ENCODE data around the gene SSPN. TPM values are rescaled to one million over a fixed set of nuclear protein-coding genes. Genes with fewer than 3 reads are reported as not detected.
A peak's percentile ranks its signal among the peaks of the same experiment; 100 is the strongest.

SSPN gene, protein sequence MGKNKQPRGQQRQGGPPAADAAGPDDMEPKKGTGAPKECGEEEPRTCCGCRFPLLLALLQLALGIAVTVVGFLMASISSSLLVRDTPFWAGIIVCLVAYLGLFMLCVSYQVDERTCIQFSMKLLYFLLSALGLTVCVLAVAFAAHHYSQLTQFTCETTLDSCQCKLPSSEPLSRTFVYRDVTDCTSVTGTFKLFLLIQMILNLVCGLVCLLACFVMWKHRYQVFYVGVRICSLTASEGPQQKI
- 78.5 TPM for total RNA-seq
- 50.2 TPM for polyA plus RNA-seq

- under 1% methylated on average over 35 of the region's 35 CpGs for WGBS
- Histone ChIP-seq H3K36me3 (ENCODE audit: insufficient read depth) (no peaks in the 10 kb centered on the region), H3K4me1 (ENCODE audit: insufficient read depth) (no peaks in the 10 kb centered on the region), H3K27ac (ENCODE audit: low read depth) (peak within 1 kb of the TSS; percentile 54), H3K4me3 (ENCODE audit: low read depth, low read length) (peak within 1 kb of the TSS; percentile 68)
- DNase-seq (ENCODE audit: extremely low spot score), result no peak
Measured at GRCh38 chr12:26195250-26195640, at the start of gene SSPN. SSPN (plus strand) TSS chr12:26195573; CDS start chr12:26195673, 100 bp downstream.

DNA sequence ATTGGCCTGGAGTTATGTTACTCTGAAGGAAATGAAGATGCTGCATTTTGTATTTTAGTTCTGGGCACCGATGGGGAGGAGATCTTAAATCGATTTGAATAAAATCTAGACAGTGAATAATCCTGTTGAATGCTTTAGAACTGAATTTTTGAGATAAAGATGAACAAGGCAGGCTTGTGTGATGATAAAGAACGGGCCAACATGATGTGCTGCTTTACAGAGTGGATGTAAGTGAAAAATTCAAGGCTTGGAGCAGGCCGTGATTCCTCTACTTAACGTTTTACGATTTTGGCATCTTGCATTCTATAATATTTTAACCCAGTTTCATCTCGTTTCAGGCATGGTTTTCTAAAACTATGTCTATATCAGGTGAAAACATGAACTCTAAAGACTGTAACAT lies 47.1 kb upstream of the SSPN start:
- WGBS, result 36% methylated on average over 7 of the region's 7 CpGs
- Histone ChIP-seq H3K27ac (ENCODE audit: low read depth) (no peak overlapping the region), H3K36me3 (ENCODE audit: insufficient read depth) (no peaks in the 10 kb centered on the region), H3K4me1 (ENCODE audit: insufficient read depth) (no peaks in the 10 kb centered on the region), H3K4me3 (ENCODE audit: low read depth, low read length) (no peak overlapping the region)
- no peak for DNase-seq (ENCODE audit: extremely low spot score)

- Histone ChIP-seq H3K4me3 (ENCODE audit: low read depth, low read length) (no peak overlapping the region), H3K27ac (ENCODE audit: low read depth) (no peak overlapping the region), H3K4me1 (ENCODE audit: insufficient read depth) (no peaks in the 10 kb centered on the region), H3K36me3 (ENCODE audit: insufficient read depth) (no peaks in the 10 kb centered on the region)
- DNase-seq (ENCODE audit: extremely low spot score), result no peak
- WGBS, result 64% methylated on average over 5 of the region's 5 CpGs
Measured at GRCh38 chr12:26149968-26150500, 45.3 kb upstream of the SSPN start.

DNA sequence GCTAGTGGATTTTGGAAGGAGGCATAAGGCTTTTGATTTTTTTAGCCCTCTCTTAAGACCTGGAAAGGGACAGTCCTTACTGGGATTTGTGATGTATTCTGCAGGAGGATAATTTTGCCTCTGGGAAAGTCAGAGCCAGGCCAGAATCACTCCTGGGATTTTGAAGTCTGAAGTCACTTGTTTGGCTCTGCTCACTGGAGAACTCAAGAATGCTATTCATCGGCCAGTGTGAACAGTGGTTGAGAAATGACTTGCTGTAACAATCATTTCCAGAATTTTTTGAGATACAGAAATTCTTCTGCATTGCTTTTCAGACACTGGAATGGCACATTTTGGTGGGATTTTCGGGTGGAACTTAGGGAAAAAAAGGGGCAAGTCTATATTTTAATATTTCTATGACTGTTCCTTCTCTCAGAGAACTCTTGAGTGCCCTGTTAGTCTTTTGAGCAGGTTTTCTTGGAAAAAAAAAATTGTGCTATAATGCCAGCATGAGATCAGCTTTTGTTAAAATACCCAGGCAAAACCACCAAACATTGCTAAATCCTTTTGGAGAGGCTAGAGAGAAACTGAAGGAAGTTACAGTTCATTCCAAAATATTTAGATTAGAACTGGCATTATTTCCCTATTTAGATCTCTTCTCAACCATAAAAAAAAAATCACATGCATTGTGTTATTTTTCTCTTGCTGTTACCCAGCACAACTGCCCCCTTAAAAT lies 44.5 kb upstream of the SSPN start:
- no peak overlapping the region for H3K4me3 ChIP-seq (ENCODE audit: low read depth, low read length)
- no peaks in the 10 kb centered on the region for H3K36me3 ChIP-seq (ENCODE audit: insufficient read depth)
- DNase-seq (ENCODE audit: extremely low spot score), result no peak
- no peaks in the 10 kb centered on the region for H3K4me1 ChIP-seq (ENCODE audit: insufficient read depth)
- 29% methylated on average over 2 of the region's 2 CpGs for WGBS
- H3K27ac ChIP-seq (ENCODE audit: low read depth), result no peak overlapping the region

- no peak overlapping the region for H3K27ac ChIP-seq (ENCODE audit: low read depth)
- WGBS, result 75% methylated on average over 2 of the region's 2 CpGs
Measured at GRCh38 chr12:26152507-26153102, 42.8 kb upstream of the SSPN start.

GRCh38 chr12:26153421-26154154 lies 41.8 kb upstream of the SSPN start:
- WGBS, result 44% methylated on average over 5 of the region's 5 CpGs
- Histone ChIP-seq H3K4me1 (ENCODE audit: insufficient read depth) (no peaks in the 10 kb centered on the region), H3K36me3 (ENCODE audit: insufficient read depth) (no peaks in the 10 kb centered on the region), H3K4me3 (ENCODE audit: low read depth, low read length) (no peak overlapping the region), H3K27ac (ENCODE audit: low read depth) (no peak overlapping the region)
- no peak for DNase-seq (ENCODE audit: extremely low spot score)

More at GRCh38 chr12:26152507-26153102, 42.8 kb upstream of the SSPN start:
- DNase-seq (ENCODE audit: extremely low spot score), result no peak
- H3K4me3 ChIP-seq (ENCODE audit: low read depth, low read length), result no peak overlapping the region
- H3K4me1 ChIP-seq (ENCODE audit: insufficient read depth), result no peaks in the 10 kb centered on the region
- no peaks in the 10 kb centered on the region for H3K36me3 ChIP-seq (ENCODE audit: insufficient read depth)

DNA sequence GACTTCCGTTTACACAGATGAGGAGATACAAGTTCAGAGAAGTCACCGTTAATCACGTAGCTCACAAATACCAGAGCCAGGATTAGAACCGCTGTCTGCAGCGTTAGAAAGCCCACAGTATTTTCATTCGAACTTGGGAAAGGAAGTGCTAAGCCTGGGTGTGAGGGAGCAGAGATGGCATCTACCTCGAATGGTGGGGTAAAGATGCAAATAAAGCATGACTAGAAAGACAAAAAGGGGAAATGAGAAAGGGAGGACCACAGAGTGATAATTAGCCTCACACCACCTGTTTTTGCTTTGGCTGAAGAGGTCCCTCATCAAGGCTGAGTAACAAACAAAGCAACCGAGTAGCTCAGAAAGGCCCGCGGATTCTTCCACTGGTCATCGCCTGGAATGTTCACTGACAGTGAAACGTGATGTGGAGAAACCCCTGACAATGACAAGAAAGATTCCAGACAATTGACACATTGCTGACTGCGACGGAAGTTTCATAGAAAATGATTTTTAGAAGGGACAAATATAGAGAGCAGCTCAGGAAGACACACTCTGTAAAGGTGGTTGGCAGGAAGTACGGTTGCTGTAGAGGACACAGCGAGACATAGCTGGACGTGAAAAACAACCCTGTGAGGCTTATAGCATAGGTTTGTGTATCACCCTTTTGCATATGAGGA lies 39.0 kb upstream of the SSPN start:
- Histone ChIP-seq H3K4me3 (ENCODE audit: low read depth, low read length) (no peak overlapping the region), H3K36me3 (ENCODE audit: insufficient read depth) (no peaks in the 10 kb centered on the region)
- 80% methylated on average over 17 of the region's 17 CpGs for WGBS

DNA sequence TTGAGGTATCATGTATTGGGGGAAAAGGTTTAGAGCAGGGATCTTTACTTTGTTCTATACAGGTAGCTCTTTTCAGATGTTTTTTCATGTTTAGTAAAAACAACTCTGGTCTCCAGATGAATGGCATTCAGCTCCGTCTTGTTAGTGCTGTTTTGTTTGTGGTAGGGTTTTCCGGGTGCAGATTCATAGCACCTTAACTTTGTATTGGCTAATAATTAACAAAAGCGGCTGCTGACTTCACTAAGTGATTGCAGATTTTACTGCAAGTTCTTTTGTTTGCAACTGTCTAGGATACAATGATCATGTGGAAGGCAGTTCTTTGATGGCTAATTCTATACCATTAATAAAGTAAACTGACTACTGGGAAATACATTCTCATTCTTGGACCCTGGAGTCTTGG lies 38.4 kb upstream of the SSPN start:
- Histone ChIP-seq H3K4me3 (ENCODE audit: low read depth, low read length) (no peak overlapping the region), H3K4me1 (ENCODE audit: insufficient read depth) (no peaks in the 10 kb centered on the region), H3K36me3 (ENCODE audit: insufficient read depth) (no peaks in the 10 kb centered on the region), H3K27ac (ENCODE audit: low read depth) (no peak overlapping the region)
- 60% methylated on average over 3 of the region's 3 CpGs for WGBS
- DNase-seq (ENCODE audit: extremely low spot score), result no peak

More for the DNA sequence above, 39.0 kb upstream of the SSPN start:
- Histone ChIP-seq H3K27ac (ENCODE audit: low read depth) (no peak overlapping the region), H3K4me1 (ENCODE audit: insufficient read depth) (no peaks in the 10 kb centered on the region)
- no peak for DNase-seq (ENCODE audit: extremely low spot score)

GRCh38 chr12:26158078-26158764 lies 37.2 kb upstream of the SSPN start:
- no peak for DNase-seq (ENCODE audit: extremely low spot score)
- no peak overlapping the region for H3K27ac ChIP-seq (ENCODE audit: low read depth)
- WGBS, result 72% methylated on average over 3 of the region's 3 CpGs
- no peaks in the 10 kb centered on the region for H3K36me3 ChIP-seq (ENCODE audit: insufficient read depth)
- no peaks in the 10 kb centered on the region for H3K4me1 ChIP-seq (ENCODE audit: insufficient read depth)
- no peak overlapping the region for H3K4me3 ChIP-seq (ENCODE audit: low read depth, low read length)

GRCh38 chr12:26162174-26162573 lies 33.2 kb upstream of the SSPN start:
- Histone ChIP-seq H3K36me3 (ENCODE audit: insufficient read depth) (no peaks in the 10 kb centered on the region), H3K27ac (ENCODE audit: low read depth) (no peak overlapping the region), H3K4me1 (ENCODE audit: insufficient read depth) (no peaks in the 10 kb centered on the region), H3K4me3 (ENCODE audit: low read depth, low read length) (no peak overlapping the region)
- DNase-seq (ENCODE audit: extremely low spot score), result no peak
- WGBS, result 91% methylated on average over 1 of the region's 1 CpG

DNA sequence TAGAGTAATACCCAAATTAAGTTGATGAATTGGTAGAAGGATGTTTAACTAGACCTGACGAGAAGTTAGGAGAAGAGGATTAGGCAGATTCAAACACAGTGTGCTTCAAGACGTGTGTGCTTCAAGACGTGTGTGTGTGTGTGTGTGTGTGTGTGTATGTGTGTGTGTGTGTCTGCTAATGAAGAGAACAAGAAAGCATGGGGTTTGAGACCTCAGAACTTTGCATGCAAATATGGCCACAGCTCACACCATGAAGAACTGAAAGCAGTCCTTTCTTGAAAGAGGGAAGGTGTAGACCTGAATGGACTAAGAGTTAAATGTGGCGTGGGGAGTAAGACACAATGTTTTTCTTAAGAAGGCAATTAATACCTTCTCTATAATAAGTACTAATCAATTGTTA lies 32.5 kb upstream of the SSPN start:
- Histone ChIP-seq H3K27ac (ENCODE audit: low read depth) (no peak overlapping the region), H3K4me3 (ENCODE audit: low read depth, low read length) (no peak overlapping the region), H3K36me3 (ENCODE audit: insufficient read depth) (no peaks in the 10 kb centered on the region), H3K4me1 (ENCODE audit: insufficient read depth) (no peaks in the 10 kb centered on the region)
- WGBS, result 73% methylated on average over 4 of the region's 4 CpGs
- DNase-seq (ENCODE audit: extremely low spot score), result no peak

DNA sequence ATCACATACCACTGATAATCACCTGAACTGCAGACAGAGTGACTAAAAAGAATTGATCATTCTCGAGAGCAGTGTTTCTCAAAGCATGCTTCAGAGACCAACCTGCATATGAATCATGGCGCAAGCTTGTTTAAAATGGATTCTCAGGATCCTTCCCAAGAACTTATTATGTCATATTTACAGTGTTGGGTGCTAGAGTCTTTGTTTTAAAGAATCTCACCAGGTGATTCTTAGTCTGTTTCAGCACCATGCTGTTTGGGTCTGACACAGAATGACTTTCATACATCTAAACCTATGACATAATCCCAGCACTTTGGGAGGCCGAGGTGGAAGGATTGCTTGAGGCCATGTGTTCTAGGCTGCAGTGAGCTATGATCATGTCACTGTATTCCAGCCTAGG lies 31.3 kb upstream of the SSPN start:
- WGBS, result 48% methylated on average over 3 of the region's 3 CpGs
- DNase-seq (ENCODE audit: extremely low spot score), result no peak
- no peak overlapping the region for H3K27ac ChIP-seq (ENCODE audit: low read depth)
- H3K4me1 ChIP-seq (ENCODE audit: insufficient read depth), result no peaks in the 10 kb centered on the region
- no peaks in the 10 kb centered on the region for H3K36me3 ChIP-seq (ENCODE audit: insufficient read depth)
- no peak overlapping the region for H3K4me3 ChIP-seq (ENCODE audit: low read depth, low read length)

Measured in urinary bladder (tissue), 4 donors.